Measurements from ENCODE around the gene A1BG. TPM values are rescaled to one million over a fixed set of nuclear protein-coding genes. Genes with fewer than 3 reads are reported as not detected.
"Not testable (repeated sequence)": the region's sequence is repeated elsewhere in the genome, so short reads cannot be mapped to it uniquely, and the experiment has no call there.

Gene A1BG
- total RNA-seq, 2 experiments from 2014 or later = 2.9 to 4.7 TPM

DNA sequence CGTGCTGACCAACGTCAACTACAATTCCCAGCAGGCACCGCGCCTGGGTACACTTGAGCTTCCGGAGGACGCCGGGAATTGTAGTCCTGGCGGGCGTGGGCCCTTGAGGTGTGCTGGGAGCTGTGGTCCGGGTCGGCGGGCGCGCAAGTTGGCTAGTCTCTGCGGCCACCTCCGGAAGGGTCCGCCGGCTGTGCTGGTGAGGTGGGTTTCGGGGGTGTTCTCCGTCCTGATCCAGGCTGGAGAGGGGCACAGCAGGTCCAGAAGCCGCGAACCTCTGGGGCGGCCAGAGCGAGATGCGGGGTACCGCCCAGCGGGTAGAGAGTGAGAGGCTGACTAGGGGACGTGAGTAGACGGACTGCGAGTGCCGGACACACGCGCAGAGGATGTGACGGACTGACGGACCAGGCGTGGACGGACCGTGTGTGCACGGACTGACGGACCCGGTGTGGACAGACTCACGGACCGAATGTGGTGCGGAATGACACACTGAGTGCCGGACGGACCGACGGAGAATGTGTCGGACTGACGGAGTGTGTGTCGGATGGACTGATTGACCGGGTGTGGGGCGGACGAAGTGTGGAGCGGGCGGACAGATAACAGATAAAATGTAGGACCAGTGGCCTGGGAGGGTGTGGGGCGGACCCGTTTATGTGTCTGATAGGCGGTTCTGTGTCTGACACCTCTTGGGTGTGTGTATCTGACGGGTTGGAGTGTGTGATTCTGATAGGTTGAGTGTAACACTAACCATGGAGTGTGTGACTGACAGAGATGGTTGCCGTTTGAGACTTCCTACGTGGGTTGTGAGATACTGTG lies 26.2 kb downstream of the A1BG start, which contains the start of gene ZSCAN22:
TSS of gene ZSCAN22 (plus strand) at position 81 of the 813 bp plus-strand sequence. CDS start 7,809 bp downstream, outside the sequence.
- intact Hi-C loops (cut with DNase I, micrococcal nuclease) = loop anchor here (1.0 to 2.0 kb wide), 18 partner anchors 20 to 248 kb away; partner anchors contain the start of genes ERVK3-1 (in 2 of the 2), ZNF497 (in 2 of the 2), ZNF8 (in 2 of the 2) and ZNF837 (in 2 of the 2)
- ATAC-seq (peak; percentile 91), DNase-seq (peak; percentile 96)
- H3K4me3 Mint-ChIP-seq = no peak within 1 kb of the TSS
- POLR2A ChIA-PET = interaction anchor here (1.1 kb wide), 1 partner anchor 192 kb away, joined by 6 read pairs; the partner anchor contains the start of gene ZBTB45
- no peak within 1 kb of the TSS for H3K27ac Mint-ChIP-seq
- CTCF ChIA-PET = interaction anchor here (1.3 kb wide), 1 partner anchor 18 kb away, joined by 4 read pairs; no protein-coding TSS in a partner anchor
- H3K27me3 Mint-ChIP-seq = no peaks in the 10 kb centered on the region
- no peaks in the 10 kb centered on the region for H3K9me3 Mint-ChIP-seq (ENCODE audit: low read depth)
- H3K4me1 Mint-ChIP-seq = peaks cover 4% of the 10 kb centered on the region
- no peaks in the 10 kb centered on the region for H3K36me3 Mint-ChIP-seq (ENCODE audit: low read depth)

DNA sequence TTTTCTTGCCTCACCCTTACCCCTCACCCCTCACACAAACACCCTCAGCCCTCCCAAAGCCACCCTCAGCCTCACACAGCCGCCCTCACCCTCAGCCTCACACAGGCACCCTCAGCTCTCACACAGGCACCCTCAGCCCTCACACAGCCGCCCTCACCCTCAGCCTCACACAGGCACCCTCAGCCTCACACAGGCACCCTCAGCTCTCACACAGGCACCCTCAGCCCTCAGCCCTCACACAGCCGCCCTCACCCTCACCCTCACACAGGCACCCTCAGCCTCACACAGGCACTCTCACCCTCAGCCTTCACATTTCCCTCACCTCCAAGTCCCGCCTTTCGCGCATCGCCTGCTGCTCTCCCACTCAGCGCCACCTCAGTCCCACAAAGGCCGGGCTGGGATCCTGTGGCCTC lies 26.8 kb downstream of the A1BG start:
- Mint-ChIP-seq H3K27ac (no peak overlapping the region), H3K4me1 (peaks cover 4% of the 10 kb centered on the region), H3K27me3 (no peaks in the 10 kb centered on the region), H3K36me3 (ENCODE audit: low read depth) (no peaks in the 10 kb centered on the region), H3K9me3 (ENCODE audit: low read depth) (no peaks in the 10 kb centered on the region), H3K4me3 (no peak overlapping the region)
- intact Hi-C loops (cut with DNase I, micrococcal nuclease) = loop anchor here (1.0 to 2.0 kb wide), 6 partner anchors 21 to 114 kb away; partner anchors contain the start of genes ERVK3-1 (in 2 of the 2), ZNF8 (in 2 of the 2), ZNF132 (in 1 of the 2) and ZNF497 (in 1 of the 2)
- DNase-seq = no peak
- POLR2A ChIA-PET = interaction anchor here (1.1 kb wide), 1 partner anchor 192 kb away, joined by 6 read pairs; the partner anchor contains the start of gene ZBTB45
- CTCF ChIA-PET = interaction anchor here (1.3 kb wide), 1 partner anchor 18 kb away, joined by 4 read pairs; no protein-coding TSS in a partner anchor
- ATAC-seq = peak; percentile 45

DNA sequence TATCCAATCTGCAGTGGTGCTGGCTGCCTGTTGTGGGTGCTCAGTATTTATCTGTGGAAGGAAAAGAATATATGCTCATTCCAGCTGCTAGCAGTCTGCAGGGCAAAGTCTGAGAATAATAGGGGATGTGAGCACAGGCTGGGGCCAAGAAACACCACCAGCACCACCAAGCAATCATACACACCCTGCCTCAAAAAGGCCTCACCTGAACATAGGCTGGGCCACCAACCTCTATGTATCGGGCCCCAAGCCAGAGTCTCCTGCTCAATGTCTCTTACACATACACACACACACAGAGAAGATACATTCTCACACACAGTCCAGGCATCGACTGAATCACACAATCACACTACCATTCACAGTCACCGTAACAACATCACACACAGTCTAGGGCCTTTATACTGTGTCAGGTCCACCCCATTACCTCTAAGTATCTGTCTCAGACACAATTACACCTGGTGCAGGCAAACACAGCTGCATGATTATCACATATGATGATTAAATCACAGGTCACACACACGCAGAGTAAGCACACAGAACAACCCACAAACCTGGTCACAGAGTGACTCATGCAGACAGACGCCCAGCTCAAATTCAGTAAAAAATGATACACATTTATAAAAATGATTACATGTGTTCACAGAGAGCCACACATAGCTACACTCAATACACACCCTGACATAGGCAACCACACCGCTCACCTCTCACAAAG lies 27.8 kb downstream of the A1BG start:
- Mint-ChIP-seq H3K4me1 (peaks cover 4% of the 10 kb centered on the region), H3K27ac (no peak overlapping the region), H3K9me3 (ENCODE audit: low read depth) (no peaks in the 10 kb centered on the region), H3K27me3 (no peaks in the 10 kb centered on the region), H3K36me3 (ENCODE audit: low read depth) (no peaks in the 10 kb centered on the region), H3K4me3 (no peak overlapping the region)
- ChIA-PET POLR2A (no interaction called here), CTCF (no interaction called here)
- ATAC-seq (no peak), DNase-seq (peak; percentile 38)
- intact Hi-C loops (cut with DNase I, micrococcal nuclease) = loop anchor here (1.0 to 2.0 kb wide), 6 partner anchors 20 to 115 kb away; partner anchors contain the start of genes ERVK3-1 (in 2 of the 2), ZNF8 (in 2 of the 2), ZNF132 (in 1 of the 2) and ZNF497 (in 1 of the 2)

DNA sequence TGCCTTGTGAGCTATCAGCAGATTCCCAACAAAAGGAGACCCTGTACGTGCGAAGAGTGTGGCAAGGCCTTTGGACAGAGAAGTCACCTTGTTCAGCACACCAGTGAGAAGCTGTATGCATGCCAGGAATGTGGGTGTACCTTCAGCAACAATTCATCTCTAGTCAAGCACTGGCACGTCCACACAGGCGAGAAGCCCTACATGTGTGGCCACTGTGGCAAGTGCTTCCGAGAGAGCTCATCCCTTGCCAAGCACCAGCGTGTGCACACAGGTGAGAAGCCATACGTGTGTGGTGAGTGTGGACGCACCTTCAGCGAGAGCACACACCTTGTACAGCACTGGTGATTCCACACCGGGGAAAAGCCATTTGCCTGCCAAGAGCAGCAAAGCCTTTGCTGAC lies 34.1 kb downstream of the A1BG start:
- POLR2A ChIA-PET = no interaction called here
- Mint-ChIP-seq H3K9me3 (ENCODE audit: low read depth) (no peaks in the 10 kb centered on the region), H3K36me3 (ENCODE audit: low read depth) (peaks cover 16% of the 10 kb centered on the region), H3K27me3 (no peaks in the 10 kb centered on the region), H3K4me3 (no peak overlapping the region), H3K27ac (no peak overlapping the region), H3K4me1 (no peaks in the 10 kb centered on the region)
- no peak for DNase-seq
- CTCF ChIA-PET = interaction anchor here (1.3 kb wide), 1 partner anchor 9 kb away, joined by 4 read pairs; no protein-coding TSS in a partner anchor
- intact Hi-C loops (cut with DNase I, micrococcal nuclease) = no loop called here
- no peak for ATAC-seq

DNA sequence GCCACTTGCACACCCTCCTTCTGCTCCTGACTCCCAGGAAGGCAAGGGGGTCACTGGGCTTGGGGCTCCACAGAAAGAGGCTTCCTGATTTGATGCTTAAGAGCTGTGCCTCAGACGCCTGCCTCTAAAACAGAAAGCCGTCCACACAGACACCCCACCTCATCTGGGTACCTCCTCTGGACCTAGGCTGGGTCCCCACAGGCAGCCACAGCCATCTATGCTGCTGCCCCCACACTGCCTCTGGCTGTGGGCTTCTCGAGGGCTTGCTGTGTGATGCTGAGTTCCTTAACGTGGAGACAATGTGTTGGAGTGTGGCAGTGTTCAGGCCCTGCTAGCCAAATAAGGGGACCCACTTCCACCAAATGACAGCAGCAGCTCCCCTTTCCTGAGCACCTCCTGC lies 35.0 kb downstream of the A1BG start:
- Mint-ChIP-seq H3K9me3 (ENCODE audit: low read depth) (no peaks in the 10 kb centered on the region), H3K4me1 (no peaks in the 10 kb centered on the region), H3K27me3 (no peaks in the 10 kb centered on the region), H3K4me3 (no peak overlapping the region), H3K27ac (no peak overlapping the region), H3K36me3 (ENCODE audit: low read depth) (peaks cover 25% of the 10 kb centered on the region)
- POLR2A ChIA-PET = no interaction called here
- CTCF ChIA-PET = interaction anchor here (1.3 kb wide), 1 partner anchor 8 kb away, joined by 4 read pairs; no protein-coding TSS in a partner anchor
- no peak for ATAC-seq
- DNase-seq = no peak
- intact Hi-C loops (cut with DNase I, micrococcal nuclease) = no loop called here

DNA sequence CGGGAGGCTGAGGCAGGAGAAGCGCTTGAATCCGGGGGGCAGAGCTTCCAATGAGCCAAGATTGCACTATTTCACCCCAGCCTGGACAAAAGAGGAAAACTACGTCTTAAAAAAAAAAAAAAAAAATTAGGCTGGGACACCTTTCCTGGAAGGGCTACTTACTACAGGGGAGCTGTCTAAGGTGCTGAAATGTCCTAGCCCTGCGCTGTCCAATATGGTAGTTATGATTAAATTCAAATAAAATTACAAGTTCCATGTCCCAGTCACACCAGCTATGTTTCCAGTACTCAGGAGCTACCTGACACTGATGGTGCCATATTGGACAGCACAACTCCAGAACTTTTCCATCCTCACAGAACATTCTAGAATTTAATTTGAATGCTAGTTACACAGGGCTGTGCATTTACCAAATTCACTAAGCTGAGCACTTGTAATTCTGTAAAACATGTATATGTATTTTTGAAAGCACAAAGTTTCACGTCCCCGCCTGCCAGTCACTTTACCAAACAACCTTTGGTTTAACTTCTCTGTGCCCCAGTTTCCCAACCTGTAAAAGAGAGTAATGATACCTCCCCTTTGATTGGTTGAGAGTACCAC lies 35.7 kb downstream of the A1BG start:
- ATAC-seq (no peak), DNase-seq (peak; percentile 41)
- Mint-ChIP-seq H3K9me3 (ENCODE audit: low read depth) (no peaks in the 10 kb centered on the region), H3K4me3 (no peak overlapping the region), H3K36me3 (ENCODE audit: low read depth) (peaks cover 32% of the 10 kb centered on the region), H3K4me1 (no peaks in the 10 kb centered on the region), H3K27ac (no peak overlapping the region), H3K27me3 (no peaks in the 10 kb centered on the region)
- ChIA-PET CTCF (interaction anchor here (0.6 kb wide), 1 partner anchor 42 kb away, joined by 3 read pairs; no protein-coding TSS in a partner anchor), POLR2A (no interaction called here)
- intact Hi-C loops (cut with DNase I, micrococcal nuclease) = no loop called here

DNA sequence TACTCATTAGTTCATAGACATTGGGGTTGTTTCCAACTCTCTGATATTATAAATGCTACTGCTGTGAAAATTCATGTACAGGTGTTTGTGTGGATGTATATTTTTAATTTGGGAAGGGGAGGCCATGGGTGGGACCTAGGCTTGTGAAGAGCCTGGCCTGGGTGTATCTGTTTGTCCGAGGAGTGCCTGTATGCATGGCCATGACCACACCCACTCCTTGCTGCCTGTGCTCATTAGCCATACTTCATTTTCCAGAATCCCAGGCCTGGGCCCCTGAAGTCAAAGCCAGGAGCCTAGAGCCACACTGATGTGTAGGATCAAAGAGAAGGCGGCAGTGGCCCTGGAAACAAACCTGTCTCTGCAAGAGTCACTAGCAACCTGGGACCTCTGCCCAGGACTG lies 37.7 kb downstream of the A1BG start:
- H3K27ac Mint-ChIP-seq = no peak overlapping the region
- ChIA-PET CTCF (no interaction called here), POLR2A (no interaction called here)
- H3K36me3 Mint-ChIP-seq (ENCODE audit: low read depth) = peaks cover 47% of the 10 kb centered on the region
- no peak for ATAC-seq
- no peak overlapping the region for H3K4me3 Mint-ChIP-seq
- no peak for DNase-seq
- no peaks in the 10 kb centered on the region for H3K4me1 Mint-ChIP-seq
- H3K9me3 Mint-ChIP-seq (ENCODE audit: low read depth) = no peaks in the 10 kb centered on the region
- intact Hi-C loops (cut with DNase I, micrococcal nuclease) = no loop called here
- no peaks in the 10 kb centered on the region for H3K27me3 Mint-ChIP-seq

DNA sequence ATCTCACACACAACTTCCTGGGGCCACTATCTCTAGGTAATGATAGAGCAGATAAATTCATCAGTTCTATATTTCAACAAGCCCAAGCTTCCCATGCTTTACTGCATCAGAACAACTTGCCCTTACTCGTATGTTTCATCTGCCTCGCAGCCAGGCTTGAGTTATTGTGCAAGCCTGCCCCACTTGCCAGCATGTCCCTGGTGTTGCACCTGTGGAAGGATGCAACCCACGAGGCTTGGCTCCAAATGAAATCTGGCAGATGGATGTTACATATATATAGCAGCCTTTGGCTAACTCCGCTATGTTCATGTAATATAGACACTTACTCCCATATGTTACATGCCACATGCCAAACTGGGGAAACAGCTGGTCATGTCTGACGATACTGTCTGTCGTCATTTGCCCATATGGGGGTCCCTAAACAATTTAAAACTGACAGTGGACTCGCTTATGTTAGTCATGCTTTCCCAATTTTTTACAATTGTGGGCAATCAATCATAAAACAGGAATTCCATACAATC lies 41.9 kb downstream of the A1BG start:
- H3K27me3 Mint-ChIP-seq = no peaks in the 10 kb centered on the region
- intact Hi-C loops (cut with DNase I, micrococcal nuclease) = no loop called here
- ATAC-seq (no peak), DNase-seq (no peak)
- ChIA-PET POLR2A (no interaction called here), CTCF (interaction anchor here (0.6 to 0.7 kb wide), 3 partner anchors 24 to 736 kb away, joined by 3 read pairs; no protein-coding TSS in a partner anchor)
- no peaks in the 10 kb centered on the region for H3K9me3 Mint-ChIP-seq (ENCODE audit: low read depth)
- peaks cover 85% of the 10 kb centered on the region for H3K36me3 Mint-ChIP-seq (ENCODE audit: low read depth)
- peaks cover 32% of the 10 kb centered on the region for H3K4me1 Mint-ChIP-seq
- no peak overlapping the region for H3K4me3 Mint-ChIP-seq
- H3K27ac Mint-ChIP-seq = no peak overlapping the region

DNA sequence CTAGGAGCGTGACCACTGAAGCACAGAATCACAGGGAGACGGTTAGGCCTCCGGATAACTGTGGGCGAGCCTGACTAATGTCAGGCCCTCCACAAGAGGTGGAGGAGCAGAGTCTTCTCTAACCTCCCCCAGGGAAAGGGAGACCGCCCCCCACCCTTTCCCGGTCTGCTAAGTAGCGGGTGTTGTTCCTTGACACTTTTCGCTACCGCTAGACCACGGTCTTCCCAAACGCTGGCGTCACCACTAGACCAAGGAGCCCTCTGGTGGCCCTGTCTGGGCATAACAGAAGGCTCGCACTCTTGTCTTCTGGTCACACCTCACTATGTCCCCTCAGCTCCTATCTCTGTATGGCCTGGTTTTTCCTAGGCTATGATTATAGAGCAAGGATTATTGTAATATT lies 42.6 kb downstream of the A1BG start:
- POLR2A ChIA-PET; H3K27ac Mint-ChIP-seq; H3K9me3 Mint-ChIP-seq (ENCODE audit: low read depth); intact Hi-C loops (cut with DNase I, micrococcal nuclease); H3K27me3 Mint-ChIP-seq; H3K4me3 Mint-ChIP-seq; ATAC-seq: not testable (repeated sequence)
- Mint-ChIP-seq H3K4me1 (peaks cover 39% of the 10 kb centered on the region), H3K36me3 (ENCODE audit: low read depth) (peaks cover 86% of the 10 kb centered on the region)
- DNase-seq = peak; percentile 40
- CTCF ChIA-PET = interaction anchor here (0.6 to 1.1 kb wide), 2 partner anchors 8 to 736 kb away, joined by 3 to 4 read pairs; no protein-coding TSS in a partner anchor

DNA sequence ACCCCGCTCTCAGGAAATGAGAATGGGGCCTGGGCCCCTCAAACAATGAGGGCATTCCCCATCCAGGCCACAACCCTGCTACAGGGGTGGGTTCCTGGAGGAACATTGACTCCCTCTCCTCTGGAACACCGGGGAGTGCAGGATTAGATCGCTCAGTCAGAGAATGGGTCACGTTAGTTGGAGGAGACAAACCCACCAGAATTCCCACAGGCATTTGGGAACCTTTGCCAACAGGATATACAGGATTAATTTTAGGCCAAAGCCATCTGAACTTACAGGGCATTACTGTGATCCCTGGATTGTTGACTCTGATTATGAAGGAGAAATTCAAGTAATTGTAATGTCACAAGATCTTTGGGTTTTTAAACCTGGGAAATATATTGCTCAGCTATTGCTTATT lies 45.6 kb downstream of the A1BG start:
- CTCF ChIA-PET = no interaction called here

More for the DNA sequence above, 45.6 kb downstream of the A1BG start:
- no peaks in the 10 kb centered on the region for H3K27me3 Mint-ChIP-seq
- no peak for DNase-seq
- ATAC-seq = no peak
- intact Hi-C loops (cut with DNase I, micrococcal nuclease) = loop anchor here (5.0 kb wide), 2 partner anchors 80 to 1995 kb away; partner anchors contain the start of genes RPS5 (in 1 of the 2) and ZSCAN5A (in 1 of the 2)
- H3K4me3 Mint-ChIP-seq = no peak overlapping the region
- POLR2A ChIA-PET = no interaction called here
- H3K4me1 Mint-ChIP-seq = peaks cover 52% of the 10 kb centered on the region
- H3K27ac Mint-ChIP-seq = no peak overlapping the region
- no peaks in the 10 kb centered on the region for H3K9me3 Mint-ChIP-seq (ENCODE audit: low read depth)
- peaks cover 77% of the 10 kb centered on the region for H3K36me3 Mint-ChIP-seq (ENCODE audit: low read depth)

Measured in activated CD4-positive, alpha-beta T cell treated with anti-CD3 and anti-CD28 coated beads for 36 hours (primary cell).